GM10248 (cell line): ENCODE data around the gene BSX.

Experiments used
- CTCF ChIA-PET: fragments of 300-600 bp; sonication (Branson Sonifier 250); formaldehyde crosslinking; extraction: SDS; loops from one replicate; lab custom pipeline; 2021; ENCODE audit warnings: antibody characterized with exemption; lab: Yijun Ruan, JAX
- POLR2A ChIA-PET: fragments of 350-650 bp; sonication (Branson Sonifier 250); formaldehyde crosslinking; extraction: SDS; loops from one replicate; lab custom pipeline; 2020; ENCODE audit warnings: antibody characterized with exemption; lab: Yijun Ruan, JAX
- DNase-seq: peaks from one replicate; pipeline ENCODE4 v3.0.0; 2012; ENCODE audit errors: extremely low spot score
- CTCF ChIP-seq: IDR thresholded peaks from 2 replicates; pipeline ENCODE4 v1.5.1; 2012; ENCODE audit warnings: mild to moderate bottlenecking, low read depth; ENCODE audit errors: extremely low read depth, missing control alignments, control extremely low read depth

Gene BSX

DNA sequence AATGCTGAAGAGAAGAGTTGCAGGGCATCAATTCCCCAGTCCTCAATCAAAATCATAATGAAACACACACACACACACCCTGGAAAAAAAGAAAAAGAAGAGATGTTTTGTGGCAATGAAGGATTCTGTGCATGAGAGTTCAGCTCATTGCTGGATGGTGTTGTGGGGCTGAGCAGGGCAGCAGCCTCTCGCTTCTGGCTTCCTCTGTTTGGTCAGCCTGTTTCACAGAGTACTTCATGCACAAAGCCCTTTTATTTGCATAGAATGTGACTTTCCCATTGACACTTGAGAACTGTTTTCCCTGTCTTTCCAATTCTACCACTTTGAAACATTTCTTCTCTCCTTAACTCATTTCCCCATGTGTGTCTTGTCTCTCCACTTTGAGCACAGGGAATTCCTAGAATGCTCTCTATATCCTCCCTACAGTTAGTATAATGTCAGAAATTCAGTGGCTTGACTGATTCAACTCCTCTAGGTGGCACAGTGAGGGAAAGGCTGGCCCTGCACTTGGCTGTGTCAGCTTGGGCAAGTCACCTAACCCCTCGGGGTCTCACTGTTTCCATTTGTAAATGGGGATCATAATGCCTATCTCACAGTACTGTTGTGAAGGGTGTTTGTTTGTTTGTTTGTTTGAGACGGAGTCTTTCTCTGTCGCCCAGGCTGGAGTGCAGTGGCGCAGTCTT is 25.4 kb upstream of the BSX start:
- DNase-seq = no peak
- ChIA-PET POLR2A (no interaction called here), CTCF (interaction anchor here (5.8 kb wide), 1 partner anchor 15 kb away, joined by 36 read pairs; no protein-coding TSS in a partner anchor)
- TF ChIP-seq CTCF = no peak

DNA sequence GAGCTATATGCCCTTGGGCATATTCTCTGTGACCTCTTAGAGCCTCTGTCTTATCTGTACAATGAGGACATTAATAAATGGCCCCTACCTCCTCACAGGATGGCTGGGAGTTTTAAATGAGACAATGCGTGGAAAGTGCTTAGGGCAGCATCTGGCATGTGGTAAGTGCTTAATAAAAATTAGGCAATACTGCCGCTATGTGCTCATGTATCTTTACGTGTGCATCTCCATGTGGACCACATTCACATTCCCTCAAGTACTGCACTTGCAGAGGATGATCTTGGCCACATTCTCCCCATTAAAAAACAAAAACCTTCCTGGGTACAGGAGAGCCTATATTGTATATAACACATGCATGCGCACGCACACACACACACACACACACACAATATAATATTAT is 19.1 kb upstream of the BSX start:
- POLR2A ChIA-PET = no interaction called here
- CTCF ChIA-PET = interaction anchor here (1.4 kb wide), 1 partner anchor 22 kb away, joined by 4 read pairs; no protein-coding TSS in a partner anchor
- no peak for DNase-seq
- no peak for TF ChIP-seq CTCF

DNA sequence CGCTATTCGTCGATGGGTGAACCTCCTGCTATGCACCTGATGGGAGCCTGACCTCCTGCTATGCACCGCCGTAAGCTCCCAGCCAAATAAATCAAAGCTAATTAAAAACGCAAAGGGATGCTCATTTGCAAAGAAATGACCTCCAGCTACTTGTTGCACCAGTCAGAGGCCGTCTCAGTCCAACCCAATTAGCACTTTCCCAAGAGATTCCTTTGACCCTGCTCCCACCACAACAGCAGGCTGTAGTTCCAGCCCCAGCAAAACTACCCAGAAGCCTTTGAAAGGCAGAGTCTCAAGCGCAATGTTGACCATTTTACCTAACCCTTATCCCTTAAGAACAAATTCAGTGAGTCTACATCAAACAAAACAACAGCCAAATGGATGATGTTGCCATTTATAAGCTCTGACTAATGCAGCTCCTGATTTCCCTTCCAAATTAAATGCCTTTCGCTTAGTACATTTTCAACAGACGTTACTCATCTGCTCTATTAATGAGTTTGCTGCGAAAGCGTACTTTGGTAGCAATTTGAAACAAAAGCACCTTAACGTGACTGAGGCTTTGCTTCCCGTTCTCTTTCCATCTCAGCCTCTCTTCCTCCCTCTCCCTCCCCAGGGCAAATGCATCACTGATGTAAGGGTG is 17.2 kb upstream of the BSX start:
- no peak for TF ChIP-seq CTCF
- CTCF ChIA-PET = interaction anchor here (1.0 to 1.7 kb wide), 2 partner anchors 20 to 22 kb away, joined by 3 to 4 read pairs; no protein-coding TSS in a partner anchor
- POLR2A ChIA-PET = no interaction called here
- no peak for DNase-seq

- TF ChIP-seq CTCF = no peak
- POLR2A ChIA-PET = no interaction called here
- no peak for DNase-seq
- CTCF ChIA-PET = interaction anchor here (1.8 kb wide), 1 partner anchor 25 kb away, joined by 6 read pairs; no protein-coding TSS in a partner anchor
Measured at GRCh38 chr11:122995526-122995925, 13.9 kb upstream of the BSX start.

DNA sequence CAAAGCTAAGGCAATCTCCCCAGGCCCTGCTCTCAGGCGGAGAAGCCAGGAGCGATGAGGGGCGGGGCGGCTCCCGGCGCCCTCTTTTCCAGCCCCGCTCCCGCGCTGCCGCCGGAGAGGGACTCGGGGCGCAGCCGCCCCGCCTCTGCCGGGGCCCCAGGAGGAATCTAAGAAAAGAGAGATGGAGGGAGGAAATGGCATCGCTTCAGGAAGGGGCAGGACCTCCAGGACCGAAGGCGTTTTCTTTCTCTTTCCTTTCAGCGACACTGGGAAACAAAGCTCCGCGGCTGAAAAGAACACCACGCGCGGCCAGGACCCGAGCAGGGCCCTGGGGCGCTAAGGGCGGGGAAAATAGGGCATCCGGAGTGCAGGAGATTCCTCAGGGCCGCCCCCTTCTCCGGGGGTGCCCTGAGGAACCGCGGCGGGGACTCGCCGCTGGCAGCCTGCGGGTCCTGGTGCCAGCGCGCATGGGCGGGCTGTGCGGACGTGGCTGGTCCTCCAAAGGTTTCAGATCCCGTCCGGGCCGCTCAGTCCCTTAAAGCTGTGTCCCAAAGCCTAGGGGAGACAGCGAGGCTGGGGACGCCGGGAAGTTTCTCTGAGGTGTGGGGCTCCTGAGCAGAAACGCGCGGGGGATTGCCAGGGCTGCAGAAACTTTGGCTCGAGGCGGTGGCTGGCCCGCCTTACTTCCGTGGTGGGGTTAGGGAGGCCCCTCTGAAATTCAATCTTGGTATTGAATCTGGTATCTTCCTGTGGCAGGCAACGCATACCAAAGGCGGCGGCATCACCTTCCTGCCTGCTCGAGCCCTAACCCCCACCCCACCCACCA is 2.8 kb upstream of the BSX start:
- no peak for DNase-seq
- ChIA-PET POLR2A (no interaction called here), CTCF (interaction anchor here (1.5 kb wide), 1 partner anchor 121 kb away, joined by 6 read pairs; no protein-coding TSS in a partner anchor)
- TF ChIP-seq CTCF = no peak
